ENCODE measurements around the gene ATF7IP2. TPM values are rescaled to one million over a fixed set of nuclear protein-coding genes. Genes with fewer than 3 reads are reported as not detected.
"Not testable (repeated sequence)": the region's sequence is repeated elsewhere in the genome, so short reads cannot be mapped to it uniquely, and the experiment has no call there.

The ATF7IP2 gene
- total RNA-seq, 6 experiments from 2014 or later: 13.0 to 42.8 (median 24.0) TPM

- Histone ChIP-seq H3K36me3 (no peaks in the 10 kb centered on the region), H3K4me1 (no peaks in the 10 kb centered on the region), H3K27me3 (no peaks in the 10 kb centered on the region), H3K4me3 (no peak overlapping the region), H3K27ac (no peak overlapping the region), H3K9me3 (peaks cover 0 to 12% (median 4%) of the 10 kb centered on the region in 4 donors)
- DNase-seq (no peak), ATAC-seq (no peak)
- intact Hi-C loops (cut with DNase I): no loop called here
- WGBS (ENCODE audit: insufficient coverage, low coverage, low lambda C conversion rate, missing lambda C conversion rate): 95% methylated on average over 5 of the region's 5 CpGs
- TF ChIP-seq CTCF (IDR thresholded peaks at IDR 0.05): no peak
These were observed 27.2 kb downstream of the ATF7IP2 start for GRCh38 chr16:10412935-10413601.

GRCh38 chr16:10418204-10418603 is 32.3 kb downstream of the ATF7IP2 start:
- H3K27me3 ChIP-seq, ATAC-seq: not testable (repeated sequence)
- WGBS (ENCODE audit: insufficient coverage, low coverage, low lambda C conversion rate, missing lambda C conversion rate): 98% methylated on average over 5 of the region's 6 CpGs

GRCh38 chr16:10419701-10420100 is 33.8 kb downstream of the ATF7IP2 start:
- DNase-seq (no peak), ATAC-seq (no peak)
- Histone ChIP-seq H3K9me3 (peaks cover 0 to 6% (median 0%) of the 10 kb centered on the region in 4 donors), H3K27ac (no peak overlapping the region), H3K4me1 (no peaks in the 10 kb centered on the region), H3K36me3 (no peaks in the 10 kb centered on the region), H3K27me3 (no peaks in the 10 kb centered on the region), H3K4me3 (no peak overlapping the region)
- TF ChIP-seq POLR2A (IDR thresholded peaks at IDR 0.05): no peak
- no peak for TF ChIP-seq CTCF (IDR thresholded peaks at IDR 0.05)
- WGBS (ENCODE audit: insufficient coverage, low coverage, low lambda C conversion rate, missing lambda C conversion rate): 85% methylated on average over 2 of the region's 3 CpGs
- intact Hi-C loops (cut with DNase I): no loop called here

More at GRCh38 chr16:10418204-10418603, 32.3 kb downstream of the ATF7IP2 start:
- H3K27ac ChIP-seq; DNase-seq; intact Hi-C loops (cut with DNase I); H3K9me3 ChIP-seq; H3K36me3 ChIP-seq; H3K4me1 ChIP-seq; H3K4me3 ChIP-seq: not testable (repeated sequence)

GRCh38 chr16:10421596-10421995 is 35.7 kb downstream of the ATF7IP2 start:
- 91% methylated on average over 3 of the region's 3 CpGs for WGBS (ENCODE audit: insufficient coverage, low coverage, low lambda C conversion rate, missing lambda C conversion rate)
- no peaks in the 10 kb centered on the region for H3K4me1 ChIP-seq
- H3K36me3 ChIP-seq: no peaks in the 10 kb centered on the region
- H3K9me3 ChIP-seq: peaks cover 0 to 6% (median 0%) of the 10 kb centered on the region in 4 donors
- no peaks in the 10 kb centered on the region for H3K27me3 ChIP-seq
- H3K4me3 ChIP-seq: no peak overlapping the region
- intact Hi-C loops (cut with DNase I): no loop called here
- ATAC-seq (no peak), DNase-seq (no peak)
- TF ChIP-seq POLR2A (IDR thresholded peaks at IDR 0.05) (no peak), CTCF (IDR thresholded peaks at IDR 0.05) (no peak)
- no peak overlapping the region for H3K27ac ChIP-seq

GRCh38 chr16:10428433-10429168 is 42.7 kb downstream of the ATF7IP2 start:
- Histone ChIP-seq H3K4me1 (no peaks in the 10 kb centered on the region), H3K36me3 (peaks cover 0 to 24% (median 6%) of the 10 kb centered on the region in 4 donors), H3K4me3 (no peak overlapping the region), H3K27me3 (no peaks in the 10 kb centered on the region), H3K27ac (no peak overlapping the region), H3K9me3 (no peaks in the 10 kb centered on the region)
- TF ChIP-seq CTCF (IDR thresholded peaks at IDR 0.05): no peak
- TF ChIP-seq POLR2A (IDR thresholded peaks at IDR 0.05): no peak
- WGBS (ENCODE audit: insufficient coverage, low coverage, low lambda C conversion rate, missing lambda C conversion rate): 81% methylated on average over 2 of the region's 3 CpGs
- DNase-seq (no peak), ATAC-seq (peak in 1 of 4 donors; percentile 34)
- intact Hi-C loops (cut with DNase I): no loop called here

- intact Hi-C loops (cut with DNase I); H3K4me3 ChIP-seq; H3K27me3 ChIP-seq; H3K4me1 ChIP-seq; H3K9me3 ChIP-seq; H3K27ac ChIP-seq: not testable (repeated sequence)
- ATAC-seq: peak in 2 of 4 donors; percentile 50 to 52
- DNase-seq: peak in 1 of 3 donors; percentile 50
- 54% methylated on average over 12 of the region's 12 CpGs for WGBS (ENCODE audit: insufficient coverage, low coverage, low lambda C conversion rate, missing lambda C conversion rate)
- H3K36me3 ChIP-seq: peaks cover 0 to 32% (median 6%) of the 10 kb centered on the region in 4 donors
These were observed 43.6 kb downstream of the ATF7IP2 start for GRCh38 chr16:10429299-10429969.
